IPS DF 6.9 (cell line): ENCODE results near the gene CPT1A.

Experiments used
- DNase-seq: peaks from one replicate; pipeline ENCODE4 v3.0.0-alpha.2; 2013; ENCODE audit warnings: low read depth, low spot score
- H3K27ac ChIP-seq: one replicate; pipeline ENCODE4 v1.5.1; 2013; ENCODE audit warnings: low read length, control low read depth
- H3K27me3 ChIP-seq: 2 replicates; pipeline ENCODE4 v1.6.1; 2013; ENCODE audit warnings: mild to moderate bottlenecking, low read length; ENCODE audit not compliant: control insufficient read depth, insufficient read depth
- H3K36me3 ChIP-seq: 2 replicates; pipeline ENCODE4 v1.6.1; 2013; ENCODE audit warnings: low read length; ENCODE audit not compliant: control insufficient read depth, insufficient read depth
- H3K4me1 ChIP-seq: 2 replicates; pipeline ENCODE4 v1.6.1; 2013; ENCODE audit warnings: low read length; ENCODE audit not compliant: control insufficient read depth, insufficient read depth
- H3K4me3 ChIP-seq: 2 replicates; pipeline ENCODE4 v1.5.1; 2013; ENCODE audit warnings: mild to moderate bottlenecking, low read length
- H3K9me3 ChIP-seq: 2 replicates; pipeline ENCODE4 v1.6.1; 2013; ENCODE audit warnings: low read length, inconsistent platforms; ENCODE audit not compliant: control insufficient read depth, insufficient read depth
- WGBS: extraction: QIAGEN DNeasy Blood & Tissue Kit; methylation state at CpG from one replicate; pipeline ENCODE4 v1.1.7; 2013; ENCODE audit warnings: mixed read lengths, missing lambda C conversion rate; ENCODE audit not compliant: insufficient read length, insufficient coverage; 5-methylcytosine and 5-hydroxymethylcytosine counted together

CPT1A gene

GRCh38 chr11:68798221-68798813 lies 43.4 kb downstream of the CPT1A start:
- H3K36me3 ChIP-seq: no peaks in the 10 kb centered on the region
- no peak overlapping the region for H3K4me3 ChIP-seq
- no peaks in the 10 kb centered on the region for H3K27me3 ChIP-seq
- WGBS: no CpG with 5 or more reads among the region's 23 CpGs
- no peaks in the 10 kb centered on the region for H3K9me3 ChIP-seq
- DNase-seq: peak; percentile 48
- 0 out of 2 replicates have a peak, but pooled peaks cover 1% of the 10 kb centered on the region for H3K4me1 ChIP-seq
- no peak overlapping the region for H3K27ac ChIP-seq

- Histone ChIP-seq H3K4me1 (0 out of 2 replicates have a peak, but pooled peaks cover 1% of the 10 kb centered on the region), H3K27ac (no peak overlapping the region), H3K36me3 (0 out of 2 replicates have a peak, but pooled peaks cover 2% of the 10 kb centered on the region), H3K27me3 (no peaks in the 10 kb centered on the region), H3K4me3 (no peak overlapping the region), H3K9me3 (no peaks in the 10 kb centered on the region)
- no CpG with 5 or more reads among the region's 19 CpGs for WGBS
- DNase-seq: no peak
Measured at GRCh38 chr11:68796801-68797200, 44.9 kb downstream of the CPT1A start.

- DNase-seq: no peak
- Histone ChIP-seq H3K4me1 (no peaks in the 10 kb centered on the region), H3K4me3 (no peak overlapping the region), H3K9me3 (no peaks in the 10 kb centered on the region), H3K27ac (no peak overlapping the region), H3K36me3 (0 out of 2 replicates have a peak, but pooled peaks cover 2% of the 10 kb centered on the region), H3K27me3 (no peaks in the 10 kb centered on the region)
- no CpG with 5 or more reads among the region's 18 CpGs for WGBS
Measured at GRCh38 chr11:68792400-68792966, 49.2 kb downstream of the CPT1A start.

GRCh38 chr11:68784653-68785052 lies 57.1 kb downstream of the CPT1A start:
- DNase-seq: no peak
- H3K27me3 ChIP-seq: no peaks in the 10 kb centered on the region
- H3K27ac ChIP-seq: no peak overlapping the region
- H3K4me3 ChIP-seq: no peak overlapping the region
- no peaks in the 10 kb centered on the region for H3K9me3 ChIP-seq
- no CpG with 5 or more reads among the region's 16 CpGs for WGBS
- no peaks in the 10 kb centered on the region for H3K4me1 ChIP-seq
- no peaks in the 10 kb centered on the region for H3K36me3 ChIP-seq

GRCh38 chr11:68783216-68783821 lies 58.4 kb downstream of the CPT1A start:
- no peaks in the 10 kb centered on the region for H3K27me3 ChIP-seq
- H3K36me3 ChIP-seq: no peaks in the 10 kb centered on the region
- H3K4me1 ChIP-seq: no peaks in the 10 kb centered on the region
- H3K9me3 ChIP-seq: no peaks in the 10 kb centered on the region
- WGBS: no CpG with 5 or more reads among the region's 16 CpGs
- no peak overlapping the region for H3K4me3 ChIP-seq
- no peak for DNase-seq
- no peak overlapping the region for H3K27ac ChIP-seq

GRCh38 chr11:68782711-68783110 lies 59.0 kb downstream of the CPT1A start:
- no CpG with 5 or more reads among the region's 26 CpGs for WGBS
- Histone ChIP-seq H3K27ac (no peak overlapping the region), H3K4me3 (no peak overlapping the region), H3K4me1 (no peaks in the 10 kb centered on the region), H3K27me3 (no peaks in the 10 kb centered on the region), H3K36me3 (no peaks in the 10 kb centered on the region), H3K9me3 (no peaks in the 10 kb centered on the region)
- DNase-seq: no peak

- H3K9me3 ChIP-seq: no peaks in the 10 kb centered on the region
- no CpG with 5 or more reads among the region's 4 CpGs for WGBS
- H3K36me3 ChIP-seq: no peaks in the 10 kb centered on the region
- H3K27me3 ChIP-seq: no peaks in the 10 kb centered on the region
- H3K4me1 ChIP-seq: no peaks in the 10 kb centered on the region
- no peak overlapping the region for H3K27ac ChIP-seq
- H3K4me3 ChIP-seq: no peak overlapping the region
- peak; percentile 37 for DNase-seq
Measured at GRCh38 chr11:68780829-68781228, 60.9 kb downstream of the CPT1A start.

- Histone ChIP-seq H3K4me3 (no peak overlapping the region), H3K36me3 (no peaks in the 10 kb centered on the region), H3K27me3 (no peaks in the 10 kb centered on the region), H3K4me1 (no peaks in the 10 kb centered on the region), H3K27ac (no peak overlapping the region), H3K9me3 (no peaks in the 10 kb centered on the region)
- DNase-seq: no peak
- no CpG with 5 or more reads among the region's 7 CpGs for WGBS
Measured at GRCh38 chr11:68778205-68778604, 63.5 kb downstream of the CPT1A start.

GRCh38 chr11:68776442-68777235 lies 65.1 kb downstream of the CPT1A start:
- no peak for DNase-seq
- H3K4me3 ChIP-seq: no peak overlapping the region
- H3K36me3 ChIP-seq: no peaks in the 10 kb centered on the region
- no peaks in the 10 kb centered on the region for H3K9me3 ChIP-seq
- no peaks in the 10 kb centered on the region for H3K27me3 ChIP-seq
- no CpG with 5 or more reads among the region's 20 CpGs for WGBS
- no peaks in the 10 kb centered on the region for H3K4me1 ChIP-seq
- H3K27ac ChIP-seq: no peak overlapping the region

GRCh38 chr11:68775951-68776388 lies 65.7 kb downstream of the CPT1A start:
- Histone ChIP-seq H3K4me1 (no peaks in the 10 kb centered on the region), H3K27ac (no peak overlapping the region), H3K4me3 (no peak overlapping the region), H3K27me3 (no peaks in the 10 kb centered on the region), H3K9me3 (no peaks in the 10 kb centered on the region), H3K36me3 (no peaks in the 10 kb centered on the region)
- DNase-seq: no peak
- WGBS: no CpG with 5 or more reads among the region's 4 CpGs
